ENCODE measurements around the gene CDC42BPG. TPM values are rescaled to one million over a fixed set of nuclear protein-coding genes. Genes with fewer than 3 reads are reported as not detected.

Gene CDC42BPG
- total RNA-seq, 1 experiment from 2014 or later, result 24.9 TPM

DNA sequence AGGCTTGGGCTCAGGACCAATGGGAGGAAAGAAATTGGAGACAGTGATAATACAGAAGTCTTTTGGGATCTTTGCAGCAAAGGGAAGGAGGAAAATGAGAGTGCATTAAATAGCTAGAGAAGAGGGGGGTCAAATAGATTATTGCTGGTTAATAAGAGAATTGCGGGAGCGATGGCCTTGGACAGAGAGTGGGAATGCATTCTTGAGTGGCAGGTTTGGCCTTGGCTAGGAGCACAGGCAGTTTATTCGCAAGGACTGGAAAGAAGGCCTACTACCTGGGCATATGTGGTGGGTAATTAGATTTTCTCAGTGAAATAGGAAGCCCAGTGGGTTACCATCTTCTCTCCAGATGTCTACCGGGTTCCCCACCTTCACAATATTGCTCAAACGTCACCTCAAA lies 30.6 kb downstream of the CDC42BPG start:
- H3K56ac ChIP-seq (ENCODE audit: insufficient read length, low read depth, low read length), result no peak overlapping the region

More for the DNA sequence above, 30.6 kb downstream of the CDC42BPG start:
- Histone ChIP-seq H3K9me3 (ENCODE audit: control insufficient read depth, low read depth, low read length) (no peaks in the 10 kb centered on the region), H3T11ph (ENCODE audit: low read length) (no peak overlapping the region), H3K4me2 (ENCODE audit: insufficient read depth, insufficient read length, low read length) (no peak overlapping the region), H2BK15ac (ENCODE audit: low read depth, low read length) (no peak overlapping the region), H3K27me3 (ENCODE audit: insufficient read depth, low read length) (no peaks in the 10 kb centered on the region), H4K8ac (replicated peaks; ENCODE audit: insufficient read length, low read depth, low read length) (no peak overlapping the region), H4K91ac (ENCODE audit: insufficient read length, low read depth, low read length) (no peak overlapping the region), H3K79me1 (ENCODE audit: insufficient read depth, low read depth, low read length, poor library complexity, severe bottlenecking) (no peaks in the 10 kb centered on the region), H2BK20ac (ENCODE audit: low read depth, low read length, poor library complexity, severe bottlenecking) (no peak overlapping the region), H3K4ac (ENCODE audit: low read depth, low read length) (no peak overlapping the region), H2AFZ (ENCODE audit: low read length) (no peak overlapping the region), H3K23ac (ENCODE audit: insufficient read length, low read depth, low read length) (no peak overlapping the region), H2BK12ac (ENCODE audit: insufficient read length, low read depth, low read length) (no peak overlapping the region), H3K23me2 (ENCODE audit: insufficient read length, low read depth, low read length, poor library complexity, severe bottlenecking) (peaks cover 15% of the 10 kb centered on the region), H3K18ac (ENCODE audit: insufficient read length, low read depth, low read length) (no peak overlapping the region), H3K9ac (ENCODE audit: extremely low read depth, insufficient read length, low read length) (no peak overlapping the region), H3K14ac (ENCODE audit: insufficient read depth, low read length) (no peak overlapping the region), H2BK120ac (ENCODE audit: low read depth, low read length, poor library complexity, severe bottlenecking) (no peak overlapping the region), H3K4me1 (ENCODE audit: insufficient read depth, low read length) (no peaks in the 10 kb centered on the region), H4K5ac (ENCODE audit: insufficient read length, low read depth, low read length) (no peak overlapping the region), H4K20me1 (ENCODE audit: control insufficient read depth, insufficient read depth, insufficient read length) (no peaks in the 10 kb centered on the region), H2BK5ac (ENCODE audit: insufficient read length, low read length) (no peak overlapping the region), H3K79me2 (ENCODE audit: insufficient read depth, low read length) (no peaks in the 10 kb centered on the region), H2AK5ac (ENCODE audit: insufficient read length, low read length) (no peak overlapping the region), H3K27ac (ENCODE audit: insufficient read length, low read depth, low read length) (no peak overlapping the region)
- peaks cover 0 to 2% (median 0%) of the 10 kb centered on the region in 3 experiments; a peak in 1 of 7 replicates for H3K36me3 Mint-ChIP-seq (ENCODE audit: insufficient read depth in 1 of 3, low read depth in 3 of 3)
- TF ChIP-seq, protein P1, sequence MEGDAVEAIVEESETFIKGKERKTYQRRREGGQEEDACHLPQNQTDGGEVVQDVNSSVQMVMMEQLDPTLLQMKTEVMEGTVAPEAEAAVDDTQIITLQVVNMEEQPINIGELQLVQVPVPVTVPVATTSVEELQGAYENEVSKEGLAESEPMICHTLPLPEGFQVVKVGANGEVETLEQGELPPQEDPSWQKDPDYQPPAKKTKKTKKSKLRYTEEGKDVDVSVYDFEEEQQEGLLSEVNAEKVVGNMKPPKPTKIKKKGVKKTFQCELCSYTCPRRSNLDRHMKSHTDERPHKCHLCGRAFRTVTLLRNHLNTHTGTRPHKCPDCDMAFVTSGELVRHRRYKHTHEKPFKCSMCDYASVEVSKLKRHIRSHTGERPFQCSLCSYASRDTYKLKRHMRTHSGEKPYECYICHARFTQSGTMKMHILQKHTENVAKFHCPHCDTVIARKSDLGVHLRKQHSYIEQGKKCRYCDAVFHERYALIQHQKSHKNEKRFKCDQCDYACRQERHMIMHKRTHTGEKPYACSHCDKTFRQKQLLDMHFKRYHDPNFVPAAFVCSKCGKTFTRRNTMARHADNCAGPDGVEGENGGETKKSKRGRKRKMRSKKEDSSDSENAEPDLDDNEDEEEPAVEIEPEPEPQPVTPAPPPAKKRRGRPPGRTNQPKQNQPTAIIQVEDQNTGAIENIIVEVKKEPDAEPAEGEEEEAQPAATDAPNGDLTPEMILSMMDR (conservative IDR thresholded peaks at IDR 0.05), result no peak
- no peak overlapping the region; a peak in 1 of 5 replicates for H3K4me3 Mint-ChIP-seq
- WGBS (ENCODE audit: extremely low coverage, insufficient read length, low lambda C conversion rate), result no CpG with 5 or more reads among the region's 5 CpGs
- DNase-seq, result no peak
- H3K9me3 Mint-ChIP-seq, result no peaks in the 10 kb centered on the region; a peak in 1 of 5 replicates
- H3K27me3 Mint-ChIP-seq (ENCODE audit: low read depth), result no peaks in the 10 kb centered on the region; the same call in 1 of the 2 replicates
- H3K4me1 Mint-ChIP-seq, result peaks cover 6 to 7% of the 10 kb centered on the region in 2 experiments; a peak in 3 of 4 replicates
- H3K27ac Mint-ChIP-seq, result peak overlapping the region in 1 of 3 experiments; percentile 20; a peak in 1 of 7 replicates
